ENCODE data around the gene BANF2.
A peak's percentile ranks its signal among the peaks of the same experiment; 100 is the strongest.

The BANF2 gene

DNA sequence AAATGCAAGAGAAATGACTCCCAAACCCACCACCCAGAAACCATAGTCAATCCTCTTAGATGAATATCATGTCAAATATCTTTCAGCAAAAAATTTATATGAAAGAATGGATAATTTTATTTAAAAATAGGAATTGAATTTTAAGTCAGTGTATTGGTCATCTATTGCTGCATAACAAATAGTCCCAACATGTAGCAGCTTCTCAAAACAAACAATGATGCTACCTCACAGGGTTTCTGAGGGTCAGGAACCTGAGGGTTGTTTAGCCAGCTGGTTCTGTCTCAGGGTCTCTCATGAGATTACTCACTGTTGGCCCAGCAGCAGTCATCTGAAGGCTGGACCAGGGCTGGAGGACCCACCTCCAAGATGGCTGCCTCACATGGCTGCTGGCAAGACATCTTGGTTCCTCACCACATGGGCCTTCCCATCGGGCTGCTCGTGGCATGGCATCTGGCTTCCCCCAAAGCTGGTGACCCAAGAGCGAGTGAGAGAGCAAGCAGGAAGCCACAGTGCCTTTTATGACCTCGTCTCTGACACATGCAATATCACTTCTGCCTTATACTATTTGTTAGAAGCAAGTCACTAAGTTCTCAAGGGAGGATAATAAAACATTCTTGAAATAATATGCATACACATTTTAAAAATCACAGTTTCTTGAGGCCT lies 36.3 kb downstream of the BANF2 start:
- DNase-seq (ENCODE audit: low spot score) = peak; percentile 51

DNA sequence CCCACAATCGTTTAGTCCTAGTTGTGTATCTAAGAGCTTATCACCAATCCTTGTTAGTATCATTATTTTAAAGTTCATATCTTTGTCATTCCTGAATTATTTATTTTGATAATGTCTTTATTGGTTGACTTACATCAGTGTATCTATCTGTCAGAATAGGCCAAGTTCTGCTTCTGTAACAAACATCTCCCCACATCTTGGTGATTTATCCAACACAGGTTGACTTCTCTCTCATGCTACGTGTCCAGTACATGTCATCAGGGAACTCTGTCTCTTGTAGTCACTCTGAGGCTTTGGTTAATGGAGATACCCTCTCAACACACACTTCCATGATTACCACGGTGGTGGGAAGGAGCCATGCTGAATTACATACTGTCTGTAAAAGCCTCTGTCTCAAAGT lies 38.4 kb downstream of the BANF2 start:
- DNase-seq (ENCODE audit: low spot score) = no peak

DNA sequence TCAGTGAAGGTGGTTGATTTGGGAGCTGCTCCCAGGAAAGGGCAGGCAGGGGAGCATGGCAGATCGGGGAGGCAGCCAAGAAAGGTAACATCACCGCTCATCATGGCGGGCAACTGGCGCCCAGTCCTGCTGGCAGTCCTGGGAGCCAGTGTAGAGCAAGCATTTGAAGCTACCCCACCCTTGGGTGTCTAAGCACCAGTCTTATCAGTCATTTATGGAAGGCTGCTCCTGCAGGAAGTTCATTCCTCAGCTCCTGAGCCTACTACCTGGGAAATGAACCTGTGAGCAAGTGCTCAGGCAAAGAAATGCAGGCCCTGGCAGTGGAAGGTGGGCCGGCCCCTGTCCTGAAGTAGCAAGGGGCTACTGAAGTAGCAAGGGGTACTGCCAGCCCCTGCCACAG lies 41.5 kb downstream of the BANF2 start:
- no peak for DNase-seq (ENCODE audit: low spot score)

DNA sequence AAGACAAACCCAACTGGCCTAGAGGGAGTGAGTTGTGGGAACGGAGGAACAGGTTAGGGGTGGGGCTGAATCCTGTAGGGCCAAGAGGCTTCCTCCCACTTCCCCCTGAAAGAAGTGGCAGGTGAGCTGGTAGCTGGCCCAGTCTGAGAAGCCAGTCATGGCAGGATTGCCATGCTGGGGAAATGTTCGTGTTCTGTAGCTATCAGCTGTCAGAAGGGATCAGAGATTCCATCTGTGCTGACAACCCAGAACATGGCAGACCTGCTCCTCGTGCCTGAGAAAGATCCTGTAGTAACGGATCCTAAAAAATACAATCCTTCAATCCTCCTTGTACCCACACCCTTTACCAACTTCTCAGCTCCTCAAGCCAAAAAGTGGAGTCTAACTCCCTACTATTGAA lies 43.0 kb downstream of the BANF2 start:
- no peak for DNase-seq (ENCODE audit: low spot score)

DNA sequence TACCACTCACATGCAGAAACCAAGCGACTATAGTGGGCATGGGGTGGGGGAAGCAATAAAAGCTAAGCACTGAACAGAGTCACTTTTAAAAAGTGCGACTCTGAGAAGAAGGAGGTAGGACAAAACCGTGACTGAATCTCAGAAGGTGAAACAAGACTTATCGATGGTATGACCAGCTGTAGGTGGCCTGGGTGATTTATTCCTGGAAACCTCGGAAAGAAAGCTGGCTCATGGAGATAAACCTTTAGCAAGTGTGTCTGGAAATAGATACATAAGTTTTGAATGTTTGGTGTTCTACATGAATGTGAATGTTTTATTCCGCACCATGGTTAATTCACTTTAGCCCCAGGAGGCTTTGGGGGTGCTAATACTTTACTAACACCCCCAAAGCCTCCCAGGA lies 43.9 kb downstream of the BANF2 start:
- no peak for DNase-seq (ENCODE audit: low spot score)

DNA sequence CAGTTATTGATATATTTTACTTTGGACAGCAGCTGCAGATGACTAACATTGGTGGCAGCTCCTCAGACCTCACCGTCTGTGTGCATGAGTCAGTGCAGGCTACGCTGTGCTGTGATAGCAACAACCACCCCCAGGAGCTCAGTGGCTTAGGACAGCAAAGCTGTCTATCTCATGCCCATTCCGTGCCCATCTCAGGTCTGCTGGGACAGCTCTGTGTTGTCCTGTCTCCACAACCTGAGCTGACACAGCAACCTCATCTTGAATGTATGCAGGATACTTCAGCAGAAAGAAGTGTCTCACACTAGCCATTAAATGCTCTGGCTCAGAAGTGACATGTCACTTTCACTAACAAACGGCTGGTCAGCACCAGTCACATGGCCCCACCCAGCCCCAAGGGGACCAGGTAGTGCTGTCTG lies 47.7 kb downstream of the BANF2 start:
- peak; percentile 88 for DNase-seq (ENCODE audit: low spot score)

DNA sequence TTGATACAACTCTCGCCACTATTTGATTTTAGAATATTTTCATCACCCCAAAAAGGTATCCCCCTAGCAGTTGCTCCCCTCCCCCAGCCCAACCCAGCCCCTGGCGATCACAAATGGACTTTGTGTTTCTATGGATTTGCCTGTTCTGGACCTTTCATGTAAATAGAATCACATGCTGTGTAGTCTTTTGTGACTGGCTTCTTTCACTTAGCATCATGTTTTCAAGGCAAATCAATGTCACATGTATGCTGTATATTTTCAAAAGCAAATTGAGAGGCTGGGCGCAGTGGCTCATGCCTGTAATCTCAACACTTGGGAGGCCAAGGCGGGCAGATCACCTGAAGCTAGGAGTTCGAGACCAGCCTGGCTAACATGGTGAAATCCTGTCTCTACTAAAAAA lies 48.5 kb downstream of the BANF2 start:
- no peak for DNase-seq (ENCODE audit: low spot score)

DNA sequence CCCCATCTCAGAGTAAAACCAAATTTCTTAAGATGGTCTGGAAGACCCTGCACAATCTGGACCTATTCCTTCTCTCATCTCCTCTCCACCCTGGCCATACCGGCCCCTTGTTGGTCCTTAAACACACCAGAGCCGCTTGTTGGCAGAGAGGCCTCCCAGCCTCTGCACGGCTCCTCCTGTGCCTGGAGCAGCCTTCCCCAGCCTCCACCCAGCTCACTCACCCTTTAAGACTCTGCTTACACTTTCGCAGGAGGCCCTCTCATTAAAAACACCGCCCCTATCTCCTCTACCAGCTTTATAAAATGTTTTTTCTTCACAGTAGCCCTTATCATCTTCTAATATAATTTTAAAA lies 49.8 kb downstream of the BANF2 start:
- no peak for DNase-seq (ENCODE audit: low spot score)

DNA sequence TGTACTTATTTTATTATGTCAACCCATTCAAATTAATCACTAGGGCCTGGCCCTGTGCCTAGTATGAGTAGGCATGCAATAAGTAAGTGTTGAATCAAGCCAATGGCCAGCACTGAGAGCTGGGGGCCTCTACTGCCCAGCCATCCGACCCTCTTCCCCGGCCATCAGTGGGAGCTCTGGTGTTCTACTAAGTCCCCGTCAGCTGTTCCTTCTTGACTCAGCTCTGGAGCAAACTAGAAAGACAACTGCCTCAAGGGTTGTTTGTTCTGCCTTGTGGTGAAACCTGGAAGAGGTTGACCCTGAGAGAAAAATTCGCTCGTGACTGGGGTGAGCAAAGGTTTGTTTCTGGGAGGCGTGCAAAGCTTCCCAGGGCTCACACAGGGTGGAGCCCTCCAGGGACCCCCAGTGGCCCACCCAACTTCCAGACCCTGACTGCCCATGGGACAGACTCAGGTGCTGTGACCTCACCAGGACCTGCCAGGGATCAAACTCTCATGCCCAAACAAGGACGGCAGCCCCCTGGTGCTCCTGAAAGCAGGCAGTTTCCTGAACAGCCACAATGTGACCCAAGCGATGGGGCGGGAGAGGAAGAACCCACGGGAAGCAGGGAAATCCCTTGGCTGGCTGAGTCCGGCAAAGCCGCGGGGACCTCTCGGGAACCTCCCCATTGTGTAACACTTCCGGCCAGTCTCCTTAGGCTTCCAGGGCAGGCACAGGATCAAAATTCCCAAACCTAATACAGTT lies 50.4 kb downstream of the BANF2 start:
- DNase-seq (ENCODE audit: low spot score) = no peak

DNA sequence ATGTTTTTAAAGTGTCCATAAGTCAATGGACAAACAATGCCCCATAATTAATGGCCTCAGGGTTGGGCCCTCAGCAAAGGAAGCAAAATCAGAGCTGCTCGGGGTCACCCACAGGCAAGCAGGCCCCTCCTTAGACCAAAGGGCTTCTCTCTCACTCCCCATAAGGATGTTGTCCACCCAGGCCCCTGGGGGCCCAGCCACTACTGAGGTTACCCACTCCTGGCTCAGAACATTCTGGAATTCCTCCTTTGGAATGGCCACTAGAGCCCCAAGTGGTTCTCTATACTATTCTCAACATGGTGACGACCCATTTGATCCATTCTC lies 50.9 kb downstream of the BANF2 start:
- no peak for DNase-seq (ENCODE audit: low spot score)

DNA sequence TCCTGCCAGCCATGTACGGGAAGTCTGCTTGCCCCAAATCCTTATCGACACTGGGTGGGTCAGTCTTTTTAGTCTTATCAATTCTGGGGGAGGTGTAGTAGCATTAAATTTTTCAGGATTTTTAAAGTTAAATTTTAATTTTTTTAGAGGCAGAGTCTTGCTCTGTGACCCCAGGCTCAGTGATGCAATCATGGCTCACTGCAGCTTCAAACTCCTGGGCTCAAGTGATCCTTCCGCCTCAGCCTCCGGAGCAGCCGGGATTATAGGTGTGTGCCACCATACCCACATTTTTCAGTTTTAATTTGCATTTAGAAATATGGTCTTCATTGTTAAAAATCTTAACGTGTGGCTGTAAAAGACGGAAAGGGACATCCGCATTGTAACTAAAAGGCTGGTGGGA lies 51.9 kb downstream of the BANF2 start:
- no peak for DNase-seq (ENCODE audit: low spot score)

DNA sequence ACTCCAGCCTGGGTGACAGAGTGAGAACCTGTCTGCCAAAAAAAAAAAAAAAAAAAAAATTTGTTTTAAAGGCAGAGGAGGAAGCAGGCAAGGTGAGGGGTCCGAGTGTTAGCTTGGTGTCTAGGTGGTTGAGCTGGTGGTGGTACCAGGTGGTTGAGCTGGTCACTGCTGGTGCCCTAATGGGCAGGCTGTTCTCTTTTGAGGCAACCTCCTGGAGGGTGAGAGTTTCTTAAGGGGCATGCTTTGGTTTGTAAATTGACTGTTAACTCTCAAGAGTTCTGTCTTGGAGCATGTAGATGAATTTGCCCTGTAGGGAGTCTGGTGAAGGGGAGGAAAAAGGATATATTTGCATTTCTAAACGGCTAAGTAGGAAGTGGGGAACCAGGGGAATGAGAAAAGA lies 52.7 kb downstream of the BANF2 start:
- no peak for DNase-seq (ENCODE audit: low spot score)

DNA sequence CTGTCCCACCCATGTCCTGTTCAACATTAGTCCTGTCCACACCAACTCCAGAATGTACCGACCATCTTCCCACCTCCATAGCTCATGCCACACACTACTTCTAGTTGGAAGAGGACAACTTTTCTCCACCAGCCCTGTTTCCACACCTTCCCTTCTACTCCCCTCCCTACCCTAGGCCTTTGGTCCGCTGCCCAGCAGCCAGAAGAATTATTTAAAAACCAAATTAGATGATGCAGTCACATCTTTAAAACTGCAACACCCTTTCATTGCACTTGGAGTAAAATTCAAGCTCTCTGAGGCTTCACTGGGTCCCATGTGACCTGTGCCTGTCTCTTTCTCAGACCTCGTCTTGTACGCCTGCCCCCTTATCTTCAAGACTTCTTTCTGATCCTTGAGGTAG lies 53.8 kb downstream of the BANF2 start:
- DNase-seq (ENCODE audit: low spot score) = no peak

DNA sequence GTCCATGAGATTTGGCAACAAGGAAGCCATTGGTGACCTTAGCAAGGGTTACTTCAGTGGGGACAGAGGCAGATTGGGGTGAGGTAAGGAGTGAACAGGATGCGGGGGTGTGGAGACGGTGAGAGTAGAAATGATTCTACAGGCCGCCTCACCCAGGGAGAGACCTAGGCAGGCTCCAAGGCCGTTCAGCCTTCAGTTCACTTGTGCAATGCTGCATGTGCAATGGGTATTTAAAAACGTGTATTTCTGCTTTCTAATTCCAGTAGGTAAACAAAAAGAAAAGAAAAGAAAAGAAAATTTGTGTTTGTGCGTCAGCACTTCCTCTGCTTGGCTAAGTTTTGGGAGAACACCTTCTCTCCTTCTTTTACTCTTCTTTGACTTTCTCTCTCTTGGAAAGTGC lies 56.8 kb downstream of the BANF2 start:
- no peak for DNase-seq (ENCODE audit: low spot score)

DNA sequence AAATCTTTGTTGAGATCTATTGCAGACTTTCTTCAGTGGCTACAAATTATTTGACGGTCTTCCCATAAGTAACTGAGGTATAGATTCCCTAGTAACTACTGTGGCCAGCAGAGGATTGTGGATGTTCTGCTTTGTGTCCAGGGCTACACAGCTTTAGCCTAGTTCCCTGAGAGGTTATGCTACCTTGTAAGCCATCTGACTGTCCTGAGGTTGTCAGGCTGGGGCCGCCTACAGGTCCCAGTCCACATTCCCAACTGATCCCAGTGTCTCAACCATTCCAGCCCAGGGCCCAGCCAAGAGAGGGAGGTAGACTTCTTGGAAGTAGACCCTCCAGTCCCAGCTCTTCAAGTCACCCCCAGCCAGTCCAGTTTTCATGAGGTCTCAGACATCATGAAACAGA lies 57.7 kb downstream of the BANF2 start:
- DNase-seq (ENCODE audit: low spot score) = no peak

DNA sequence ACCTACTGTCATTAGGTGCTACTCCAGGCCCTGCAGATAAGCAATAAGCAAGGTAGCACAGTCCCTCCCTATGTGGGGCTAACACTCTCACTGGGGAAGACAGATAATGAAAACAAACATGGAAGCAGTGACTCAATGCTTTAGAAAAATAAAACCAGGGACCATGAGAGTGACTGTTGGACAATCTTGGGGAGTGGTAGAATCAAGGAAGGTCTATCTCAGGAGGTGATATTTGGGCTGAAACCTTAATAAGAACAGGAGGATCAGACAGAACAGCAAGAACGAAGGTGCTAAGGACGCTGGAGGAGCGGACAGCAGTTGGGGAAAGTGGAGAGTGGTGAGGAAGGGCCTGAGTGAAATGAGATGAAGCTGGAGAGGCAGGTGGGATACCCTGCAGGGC lies 58.2 kb downstream of the BANF2 start:
- DNase-seq (ENCODE audit: low spot score) = no peak

DNA sequence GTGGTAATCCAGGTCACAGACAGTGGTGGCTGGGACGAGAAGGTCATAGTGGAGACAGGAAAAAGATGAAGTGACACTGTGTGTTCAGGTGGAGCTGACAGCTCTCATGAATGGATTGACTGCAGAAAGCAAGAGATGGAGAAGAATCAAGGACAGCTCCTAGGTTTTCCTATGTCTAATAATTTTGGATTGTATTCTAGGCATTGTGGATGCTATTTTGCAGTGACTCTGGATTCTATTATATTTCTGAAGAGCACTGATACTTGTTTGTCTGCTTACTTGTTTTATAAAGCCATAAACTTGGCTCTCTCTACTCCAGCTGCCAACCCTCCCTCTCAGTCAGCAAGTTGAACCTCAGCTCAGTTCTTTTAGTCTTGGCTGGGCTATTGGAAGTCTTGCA lies 58.7 kb downstream of the BANF2 start:
- DNase-seq (ENCODE audit: low spot score) = no peak

DNA sequence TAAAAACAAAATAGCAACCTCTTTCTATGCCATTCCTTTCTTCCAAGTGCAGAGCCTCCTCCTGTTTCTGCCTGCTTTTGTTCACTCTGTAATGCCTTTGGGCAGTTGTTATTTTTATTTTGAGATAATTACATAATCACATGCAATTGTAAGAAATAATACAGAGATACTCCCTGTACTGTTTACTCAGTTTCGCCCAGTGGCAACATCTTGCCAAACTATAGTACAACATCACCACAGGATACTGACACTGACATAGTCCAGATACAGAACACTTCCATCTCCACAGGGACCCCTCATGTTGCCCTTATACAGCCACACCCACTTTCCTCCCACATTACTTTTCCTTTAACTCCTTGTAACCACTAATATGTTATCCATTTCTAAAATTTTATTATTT lies 59.7 kb downstream of the BANF2 start:
- DNase-seq (ENCODE audit: low spot score) = no peak

DNA sequence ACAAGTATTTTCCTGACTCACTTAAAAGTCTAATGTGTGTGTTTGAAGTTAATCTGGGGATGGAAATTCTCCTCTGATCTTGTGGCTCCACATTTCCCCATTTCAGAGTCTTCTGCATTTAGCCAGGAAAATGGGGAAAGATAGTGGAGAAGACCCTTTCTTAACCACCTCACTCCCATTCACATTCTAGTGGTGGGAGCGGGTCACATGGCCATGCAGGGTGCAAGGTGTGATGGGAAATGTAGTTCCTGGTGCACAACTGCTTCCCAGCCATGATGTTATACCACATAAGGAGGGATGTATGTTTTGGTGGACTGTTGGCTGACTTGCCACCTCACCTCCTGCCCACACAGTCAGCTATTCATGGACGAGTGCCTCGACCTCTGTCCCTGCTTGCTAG lies 61.8 kb downstream of the BANF2 start:
- no peak for DNase-seq (ENCODE audit: low spot score)

DNA sequence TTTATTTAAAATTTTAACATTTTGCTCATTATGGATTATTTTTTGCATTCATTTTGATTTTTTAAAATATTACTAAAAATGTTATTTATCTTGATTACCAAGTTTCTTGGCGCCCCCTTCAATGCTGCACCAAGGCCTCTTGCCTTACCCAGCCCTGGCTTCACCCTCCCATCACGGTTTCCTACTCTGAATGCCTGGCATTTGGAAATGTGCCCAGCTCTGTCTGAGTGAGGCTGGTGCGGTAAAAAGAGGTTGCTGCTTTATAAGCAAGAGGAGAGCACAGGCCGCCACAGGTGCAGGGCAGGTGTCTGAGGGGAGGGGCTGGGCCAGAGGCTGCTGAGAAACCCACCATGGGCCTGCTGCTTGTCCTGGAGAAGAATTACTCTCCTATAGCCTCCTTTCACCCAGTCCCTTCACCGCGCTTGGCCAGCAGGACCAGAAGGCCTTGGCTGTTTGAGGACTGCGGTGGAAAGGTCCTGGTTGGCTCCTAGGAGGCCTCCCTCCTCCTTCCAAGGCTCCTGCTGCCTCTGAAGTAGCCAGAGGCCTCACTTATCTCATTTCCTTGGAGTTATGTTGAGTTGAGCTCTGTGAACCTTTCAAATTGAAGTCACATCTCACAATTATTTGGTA lies 62.6 kb downstream of the BANF2 start:
- DNase-seq (ENCODE audit: low spot score) = no peak

DNA sequence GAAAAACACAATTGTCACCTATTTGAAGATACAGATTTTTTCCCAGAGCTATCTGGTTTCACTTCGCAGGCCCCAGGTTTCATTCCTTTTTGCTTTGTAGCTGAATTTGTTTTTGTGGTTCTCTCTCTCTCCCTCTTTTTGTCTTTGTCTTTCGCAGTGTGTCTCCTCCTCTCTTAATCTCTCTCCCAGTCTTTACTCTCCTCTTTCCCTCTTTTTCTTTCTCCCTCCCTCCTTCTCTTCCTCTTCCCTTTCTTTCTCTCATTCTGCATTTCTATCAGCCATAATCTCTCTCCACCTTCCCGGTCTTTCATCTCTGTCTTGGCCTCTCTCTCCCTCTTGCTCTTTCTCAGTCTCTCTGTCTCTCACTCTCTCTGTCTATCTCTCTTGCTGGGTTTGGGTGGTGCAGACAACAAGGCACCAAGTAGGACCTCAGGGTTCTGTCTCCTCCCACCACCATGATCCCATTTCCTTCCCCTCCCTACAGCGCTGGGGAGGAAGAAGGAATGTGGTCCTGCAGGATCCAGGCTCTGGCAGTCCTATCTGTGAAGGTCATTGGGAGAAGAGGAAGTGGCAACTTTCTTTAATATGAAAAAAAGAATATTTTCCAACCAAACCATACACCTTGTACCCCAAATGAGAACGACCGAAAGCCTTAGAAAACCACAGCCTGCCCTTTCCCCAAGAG lies 63.2 kb downstream of the BANF2 start:
- no peak for DNase-seq (ENCODE audit: low spot score)

DNA sequence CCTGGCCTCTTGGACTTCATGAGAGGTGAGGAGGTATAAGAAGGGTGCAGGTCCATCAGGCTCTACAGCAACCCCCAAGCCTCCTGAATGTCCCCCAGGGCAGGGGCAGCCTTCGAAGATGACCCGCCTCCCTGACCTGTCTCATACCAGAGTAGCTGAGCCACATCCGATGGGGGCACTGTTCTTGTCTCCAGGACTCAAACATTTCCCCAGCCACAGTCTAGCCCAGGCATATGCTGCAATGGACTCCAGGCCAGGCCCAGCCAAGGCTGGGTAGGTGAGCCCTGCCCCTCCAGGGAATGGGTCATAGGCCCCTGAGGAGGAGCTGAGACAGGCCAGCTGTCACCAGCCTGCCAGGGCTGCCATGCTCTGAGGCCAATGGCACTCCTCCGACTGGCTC lies 65.3 kb downstream of the BANF2 start:
- DNase-seq (ENCODE audit: low spot score) = no peak

DNA sequence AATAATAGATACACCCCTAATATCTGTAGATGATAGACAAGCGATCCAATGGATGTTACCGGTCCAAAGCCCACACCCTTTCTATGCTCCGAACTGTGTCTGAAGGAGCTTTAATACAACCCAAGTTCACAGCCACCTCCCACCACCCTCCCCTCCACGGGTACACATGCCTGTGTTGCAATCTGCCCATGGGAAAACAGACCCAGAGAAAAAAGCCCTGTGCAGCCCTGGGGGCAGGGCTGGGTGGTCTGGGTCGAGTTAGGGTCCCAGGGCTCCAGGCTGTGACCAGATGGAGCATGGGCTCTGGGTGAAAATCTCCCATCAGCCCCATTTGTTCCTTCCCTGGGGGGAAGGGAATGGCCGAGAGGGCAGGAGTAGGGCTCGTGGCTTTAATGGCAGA lies 65.8 kb downstream of the BANF2 start:
- DNase-seq (ENCODE audit: low spot score) = no peak
